Cardiac muscle cell (in vitro differentiated cells and primary cell): ENCODE results near the gene SCN4A. TPM values are rescaled to one million over a fixed set of nuclear protein-coding genes. Genes with fewer than 3 reads are reported as not detected.
A peak's percentile ranks its signal among the peaks of the same experiment; 100 is the strongest.
"Not testable (repeated sequence)": the region's sequence is repeated elsewhere in the genome, so short reads cannot be mapped to it uniquely, and the experiment has no call there.

Experiments
- DNase-seq, 2 donors: peaks; one replicate each; pipeline versions ENCODE4 v3.0.0 to v3.0.0-alpha.2; 2010 to 2017; ENCODE audit warnings: low read depth in 1 of 2, low spot score in 1 of 2
- H3K27ac ChIP-seq: fragments of 200-600 bp; sonication (generic); 2 replicates; pipeline ENCODE4 v1.5.1; 2016
- H3K27me3 ChIP-seq: fragments of 200-600 bp; sonication (generic); 2 replicates; pipeline ENCODE4 v1.6.0; 2016; ENCODE audit warnings: control low read depth
- H3K36me3 ChIP-seq: fragments of 200-600 bp; sonication (generic); 2 replicates; pipeline ENCODE4 v1.5.1; 2016; ENCODE audit warnings: control low read depth
- H3K4me1 ChIP-seq: fragments of 200-600 bp; sonication (generic); 2 replicates; pipeline ENCODE4 v1.8.1; 2017; ENCODE audit warnings: low read depth, mild to moderate bottlenecking, mixed run types
- H3K4me3 ChIP-seq: fragments of 200-600 bp; sonication (generic); 2 replicates; pipeline ENCODE4 v1.5.1; 2016; ENCODE audit warnings: mild to moderate bottlenecking
- H3K9me3 ChIP-seq: fragments of 200-600 bp; sonication (generic); 2 replicates; pipeline ENCODE4 v1.5.1; 2017; ENCODE audit warnings: low read depth, mild to moderate bottlenecking, control low read depth
- polyA plus RNA-seq: library from polyadenylated mRNA; unstranded; fragments of >200 nt; fragmentation: Nextera tagmentation; extraction: Ambion mirVana; gene quantifications from 2 replicates; pipeline ENCODE4 v1.2.1, GENCODE V29; 2016
- total RNA-seq: library from RNA; depleted of rRNA; stranded (reverse); fragments of >200 nt; gene quantifications from 2 replicates; pipeline ENCODE4 v1.2.3, GENCODE V29; 2016
- TF ChIP-seq, protein P1 (sequence below): IDR thresholded peaks from 2 replicates; pipeline ENCODE4 v1.5.1; 2012; ENCODE audit warnings: low read depth, mild to moderate bottlenecking, low read length

SCN4A gene
- total and polyA plus RNA-seq, 2 experiments from 2014 or later = 0.63 TPM; not detected in 1

DNA sequence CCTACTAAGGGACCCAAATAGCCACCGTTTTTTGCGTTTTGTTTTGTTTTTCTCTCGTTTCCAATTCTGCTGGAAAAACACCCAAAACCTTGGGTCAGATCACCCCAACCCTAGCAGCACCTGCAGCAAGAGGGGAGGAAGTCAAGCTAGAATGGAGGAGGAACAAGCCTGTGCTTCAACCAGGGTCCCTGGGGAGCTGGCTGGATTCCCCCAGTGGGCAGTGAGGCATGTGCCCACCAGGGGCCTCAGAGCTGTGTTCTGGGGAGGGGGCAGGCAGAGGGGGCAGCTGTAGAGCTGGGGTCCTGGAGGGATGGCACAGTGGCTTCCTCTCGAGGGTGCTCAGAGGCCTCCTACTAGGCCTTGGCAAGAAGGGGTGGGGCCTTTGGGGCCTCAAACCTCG lies 47.1 kb downstream of the SCN4A start:
- TF ChIP-seq, protein P1, sequence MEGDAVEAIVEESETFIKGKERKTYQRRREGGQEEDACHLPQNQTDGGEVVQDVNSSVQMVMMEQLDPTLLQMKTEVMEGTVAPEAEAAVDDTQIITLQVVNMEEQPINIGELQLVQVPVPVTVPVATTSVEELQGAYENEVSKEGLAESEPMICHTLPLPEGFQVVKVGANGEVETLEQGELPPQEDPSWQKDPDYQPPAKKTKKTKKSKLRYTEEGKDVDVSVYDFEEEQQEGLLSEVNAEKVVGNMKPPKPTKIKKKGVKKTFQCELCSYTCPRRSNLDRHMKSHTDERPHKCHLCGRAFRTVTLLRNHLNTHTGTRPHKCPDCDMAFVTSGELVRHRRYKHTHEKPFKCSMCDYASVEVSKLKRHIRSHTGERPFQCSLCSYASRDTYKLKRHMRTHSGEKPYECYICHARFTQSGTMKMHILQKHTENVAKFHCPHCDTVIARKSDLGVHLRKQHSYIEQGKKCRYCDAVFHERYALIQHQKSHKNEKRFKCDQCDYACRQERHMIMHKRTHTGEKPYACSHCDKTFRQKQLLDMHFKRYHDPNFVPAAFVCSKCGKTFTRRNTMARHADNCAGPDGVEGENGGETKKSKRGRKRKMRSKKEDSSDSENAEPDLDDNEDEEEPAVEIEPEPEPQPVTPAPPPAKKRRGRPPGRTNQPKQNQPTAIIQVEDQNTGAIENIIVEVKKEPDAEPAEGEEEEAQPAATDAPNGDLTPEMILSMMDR = no peak
- H3K27ac ChIP-seq = no peak overlapping the region
- H3K4me3 ChIP-seq = no peak overlapping the region
- no peaks in the 10 kb centered on the region for H3K4me1 ChIP-seq
- no peaks in the 10 kb centered on the region for H3K27me3 ChIP-seq
- H3K36me3 ChIP-seq = no peaks in the 10 kb centered on the region
- no peaks in the 10 kb centered on the region for H3K9me3 ChIP-seq
- DNase-seq = no peak

DNA sequence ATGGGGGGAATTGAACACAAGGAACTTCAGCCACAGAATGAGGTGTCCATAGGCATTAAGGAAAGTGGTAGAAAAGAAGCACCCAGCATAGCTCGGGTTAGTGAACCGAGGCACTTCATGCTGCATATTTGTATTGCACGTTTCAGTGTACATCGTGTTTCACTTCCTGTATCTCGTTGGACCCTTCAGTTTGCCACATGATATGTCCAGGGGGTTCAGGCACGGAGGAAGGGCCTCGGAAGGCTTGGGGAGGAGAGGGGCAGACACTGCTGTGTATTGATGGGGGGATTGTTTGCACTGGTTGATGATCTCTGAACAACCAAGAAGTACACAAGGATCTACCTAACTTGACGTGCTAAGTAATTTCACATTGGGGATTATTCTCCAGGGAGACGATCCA lies 50.3 kb downstream of the SCN4A start:
- not testable (repeated sequence) for H3K27ac ChIP-seq, H3K4me3 ChIP-seq, H3K4me1 ChIP-seq, H3K36me3 ChIP-seq, DNase-seq, H3K27me3 ChIP-seq, H3K9me3 ChIP-seq

DNA sequence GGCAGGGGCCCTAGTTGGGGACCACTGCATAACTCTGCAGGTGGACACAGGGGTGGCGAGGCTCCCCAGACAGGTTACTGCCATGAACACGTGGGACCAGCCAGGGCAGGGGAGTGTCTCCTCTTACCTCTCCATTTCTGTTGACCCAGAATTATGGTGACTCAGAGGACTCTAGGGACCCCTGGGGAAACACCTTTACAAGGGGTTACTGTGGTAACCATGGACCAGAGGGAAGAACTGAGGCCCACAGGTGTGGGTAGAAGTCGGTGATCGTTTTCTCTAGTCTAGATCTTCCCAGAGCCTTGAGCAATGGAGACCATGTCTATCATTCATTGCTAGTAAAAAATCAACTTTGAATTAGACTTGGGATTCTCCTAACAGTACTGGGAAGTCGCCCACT lies 51.9 kb downstream of the SCN4A start:
- not testable (repeated sequence) for DNase-seq, H3K27ac ChIP-seq, H3K9me3 ChIP-seq, H3K36me3 ChIP-seq, H3K27me3 ChIP-seq, H3K4me3 ChIP-seq, H3K4me1 ChIP-seq

DNA sequence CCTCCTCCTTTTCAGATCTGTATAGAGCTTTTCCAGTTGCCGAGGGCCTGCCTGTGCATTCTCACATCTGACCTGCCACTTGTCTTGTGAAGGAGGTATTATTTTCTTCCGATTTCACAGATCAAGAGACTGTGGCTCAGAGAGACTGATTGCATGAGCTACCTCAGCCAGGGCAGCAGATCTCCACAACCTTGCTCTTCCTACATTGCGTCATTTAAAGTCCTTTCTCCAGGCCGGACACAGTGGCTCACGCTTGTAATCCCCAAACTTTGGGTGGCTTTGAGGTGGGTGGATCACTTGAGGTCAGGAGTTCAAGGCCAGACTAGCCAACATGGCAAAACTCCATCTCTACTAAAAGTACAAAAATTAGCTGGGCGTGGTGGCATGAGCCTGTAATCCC lies 52.7 kb downstream of the SCN4A start:
- not testable (repeated sequence) for DNase-seq

DNA sequence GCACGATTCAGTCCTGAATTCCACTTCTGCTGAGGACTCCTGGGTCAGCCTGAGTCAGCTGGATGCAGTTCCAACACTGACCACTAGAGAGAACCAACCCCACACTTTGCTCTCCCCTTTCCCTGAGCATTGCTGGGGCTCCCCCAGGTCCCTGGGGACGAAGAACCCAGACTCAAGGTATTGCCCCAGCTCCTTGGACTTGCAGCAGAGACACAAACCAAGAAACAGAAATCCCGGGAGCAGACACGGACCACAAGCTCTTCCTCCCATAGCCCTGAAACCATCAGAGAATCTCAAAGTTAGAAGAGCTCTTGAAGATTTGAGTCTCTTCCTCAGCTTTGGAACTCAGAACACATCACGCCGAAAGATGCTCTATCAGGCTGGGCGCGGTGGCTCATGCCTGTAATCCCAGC lies 53.4 kb downstream of the SCN4A start:
- TF ChIP-seq, protein P1 = peak; percentile 92
- no peak overlapping the region for H3K27ac ChIP-seq
- H3K9me3 ChIP-seq = no peaks in the 10 kb centered on the region
- DNase-seq = peak; percentile 61 to 73
- peaks cover under 1% of the 10 kb centered on the region for H3K27me3 ChIP-seq
- no peaks in the 10 kb centered on the region for H3K36me3 ChIP-seq
- H3K4me1 ChIP-seq = no peaks in the 10 kb centered on the region
- H3K4me3 ChIP-seq = no peak overlapping the region

More for the DNA sequence above, 52.7 kb downstream of the SCN4A start:
- H3K27me3 ChIP-seq, H3K27ac ChIP-seq, H3K4me3 ChIP-seq, H3K4me1 ChIP-seq, H3K36me3 ChIP-seq, H3K9me3 ChIP-seq: not testable (repeated sequence)

DNA sequence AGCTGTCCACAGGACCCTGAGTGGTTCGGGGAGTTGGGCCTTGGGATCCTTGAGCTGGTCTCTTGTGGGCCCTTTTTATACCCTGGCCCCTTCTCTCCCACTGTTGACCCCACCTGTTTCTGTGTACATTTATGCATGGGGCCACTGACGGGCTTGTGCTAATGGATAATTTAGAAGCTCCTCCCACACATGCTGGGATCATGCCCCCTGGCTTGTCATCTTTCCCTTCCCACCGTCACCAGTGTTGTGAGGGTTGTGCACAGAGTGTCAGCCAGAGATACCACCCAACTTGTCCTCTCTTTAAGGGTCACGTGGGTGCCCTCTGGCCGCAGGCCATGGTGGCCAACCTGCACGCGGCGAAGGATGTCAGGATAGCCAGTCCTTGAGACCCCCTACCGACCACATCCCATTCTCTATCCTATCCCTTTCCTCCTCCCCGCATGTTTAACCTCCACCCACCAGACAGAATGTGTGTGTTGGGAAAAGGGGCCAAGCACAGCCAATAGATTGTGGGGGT lies 53.9 kb downstream of the SCN4A start, which contains the start of gene GH1:
TSS of gene GH1 (minus strand) at position 51 of the 517 bp plus-strand sequence. CDS start 63 bp downstream, outside the sequence.
- H3K27ac ChIP-seq, H3K9me3 ChIP-seq, H3K4me1 ChIP-seq, DNase-seq, H3K36me3 ChIP-seq, H3K27me3 ChIP-seq, H3K4me3 ChIP-seq: not testable (repeated sequence)

DNA sequence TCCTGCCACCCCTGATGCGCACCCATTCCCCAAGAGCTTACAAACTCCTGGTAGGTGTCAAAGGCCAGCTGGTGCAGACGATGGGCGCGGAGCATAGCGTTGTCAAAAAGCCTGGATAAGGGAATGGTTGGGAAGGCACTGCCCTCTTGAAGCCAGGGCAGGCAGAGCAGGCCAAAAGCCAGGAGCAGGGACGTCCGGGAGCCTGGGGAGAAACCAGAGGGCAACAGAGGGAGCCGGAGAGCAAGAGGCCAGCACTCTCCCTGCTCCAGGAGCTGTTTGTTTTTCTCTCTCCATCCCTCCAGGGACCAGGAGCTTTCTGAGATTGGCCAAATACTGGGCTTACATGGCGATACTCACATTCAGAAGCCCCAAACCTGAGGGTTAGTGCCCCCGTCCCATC lies 54.4 kb downstream of the SCN4A start:
- DNase-seq = peak in 1 of 2 donors; percentile 8
- Histone ChIP-seq H3K36me3 (no peaks in the 10 kb centered on the region), H3K4me1 (no peaks in the 10 kb centered on the region), H3K4me3 (no peak overlapping the region), H3K9me3 (no peaks in the 10 kb centered on the region), H3K27ac (no peak overlapping the region), H3K27me3 (peaks cover 4% of the 10 kb centered on the region)
- TF ChIP-seq, protein P1 = peak; percentile 9

DNA sequence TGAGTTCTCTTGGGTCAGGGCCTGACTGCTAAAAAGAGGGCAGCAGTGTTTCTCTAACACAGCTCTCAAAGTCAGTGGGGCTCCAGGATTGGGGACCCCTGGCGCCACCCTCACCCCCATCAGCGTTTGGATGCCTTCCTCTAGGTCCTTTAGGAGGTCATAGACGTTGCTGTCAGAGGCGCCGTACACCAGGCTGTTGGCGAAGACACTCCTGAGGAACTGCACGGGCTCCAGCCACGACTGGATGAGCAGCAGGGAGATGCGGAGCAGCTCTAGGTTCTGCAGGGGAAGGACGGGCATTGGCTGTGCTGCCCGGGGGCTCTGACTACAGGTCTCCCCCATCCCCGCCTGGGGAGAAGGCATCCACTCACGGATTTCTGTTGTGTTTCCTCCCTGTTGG lies 55.1 kb downstream of the SCN4A start:
- H3K4me3 ChIP-seq = no peak overlapping the region
- H3K27me3 ChIP-seq = peaks cover 4% of the 10 kb centered on the region
- H3K27ac ChIP-seq = no peak overlapping the region
- H3K9me3 ChIP-seq = no peaks in the 10 kb centered on the region
- TF ChIP-seq, protein P1 = no peak
- no peak for DNase-seq
- no peaks in the 10 kb centered on the region for H3K36me3 ChIP-seq
- H3K4me1 ChIP-seq = no peaks in the 10 kb centered on the region

DNA sequence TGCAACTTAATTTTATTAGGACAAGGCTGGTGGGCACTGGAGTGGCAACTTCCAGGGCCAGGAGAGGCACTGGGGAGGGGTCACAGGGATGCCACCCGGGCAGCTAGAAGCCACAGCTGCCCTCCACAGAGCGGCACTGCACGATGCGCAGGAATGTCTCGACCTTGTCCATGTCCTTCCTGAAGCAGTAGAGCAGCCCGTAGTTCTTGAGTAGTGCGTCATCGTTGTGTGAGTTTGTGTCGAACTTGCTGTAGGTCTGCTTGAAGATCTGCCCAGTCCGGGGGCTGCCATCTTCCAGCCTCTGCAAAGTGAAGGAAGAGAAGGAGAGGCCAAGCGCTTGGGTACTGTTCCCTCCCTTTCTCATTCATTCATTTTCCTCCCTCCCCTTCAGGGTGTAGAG lies 55.5 kb downstream of the SCN4A start:
- DNase-seq, H3K27ac ChIP-seq, H3K36me3 ChIP-seq, H3K4me3 ChIP-seq, H3K9me3 ChIP-seq, H3K4me1 ChIP-seq, H3K27me3 ChIP-seq: not testable (repeated sequence)
